Anterior cingulate cortex (tissue), 58 donors: Measurements from ENCODE around the gene CMSS1.
"Not testable (repeated sequence)": the region's sequence is repeated elsewhere in the genome, so short reads cannot be mapped to it uniquely, and the experiment has no call there.

ENCODE experiments used
- DNase-seq, 58 donors: peaks; one replicate each; lab custom pipeline; 2025; lab: John Stamatoyannopoulos, UW

Gene CMSS1

GRCh38 chr3:100096286-100096685, 278.6 kb downstream of the CMSS1 start:
- not testable (repeated sequence) for DNase-seq

DNA sequence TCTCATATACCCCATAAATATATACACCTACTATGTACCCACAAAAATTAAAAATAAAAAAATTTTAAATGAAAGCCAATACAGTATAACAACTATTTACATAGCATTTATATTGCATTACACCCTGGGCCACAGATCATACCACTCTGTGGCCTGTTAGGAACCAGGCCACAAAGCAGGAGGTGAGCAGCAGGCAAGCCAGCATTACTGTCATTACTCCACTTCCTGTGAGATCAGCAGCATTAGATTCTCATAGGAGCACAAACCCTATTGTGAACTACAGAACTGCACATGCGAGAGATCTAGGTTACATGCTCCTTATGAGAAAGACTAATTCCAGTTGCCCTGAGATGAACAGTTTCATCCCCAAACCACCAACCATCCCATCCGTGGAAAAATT, 279.2 kb downstream of the CMSS1 start:
- DNase-seq = no peak

DNA sequence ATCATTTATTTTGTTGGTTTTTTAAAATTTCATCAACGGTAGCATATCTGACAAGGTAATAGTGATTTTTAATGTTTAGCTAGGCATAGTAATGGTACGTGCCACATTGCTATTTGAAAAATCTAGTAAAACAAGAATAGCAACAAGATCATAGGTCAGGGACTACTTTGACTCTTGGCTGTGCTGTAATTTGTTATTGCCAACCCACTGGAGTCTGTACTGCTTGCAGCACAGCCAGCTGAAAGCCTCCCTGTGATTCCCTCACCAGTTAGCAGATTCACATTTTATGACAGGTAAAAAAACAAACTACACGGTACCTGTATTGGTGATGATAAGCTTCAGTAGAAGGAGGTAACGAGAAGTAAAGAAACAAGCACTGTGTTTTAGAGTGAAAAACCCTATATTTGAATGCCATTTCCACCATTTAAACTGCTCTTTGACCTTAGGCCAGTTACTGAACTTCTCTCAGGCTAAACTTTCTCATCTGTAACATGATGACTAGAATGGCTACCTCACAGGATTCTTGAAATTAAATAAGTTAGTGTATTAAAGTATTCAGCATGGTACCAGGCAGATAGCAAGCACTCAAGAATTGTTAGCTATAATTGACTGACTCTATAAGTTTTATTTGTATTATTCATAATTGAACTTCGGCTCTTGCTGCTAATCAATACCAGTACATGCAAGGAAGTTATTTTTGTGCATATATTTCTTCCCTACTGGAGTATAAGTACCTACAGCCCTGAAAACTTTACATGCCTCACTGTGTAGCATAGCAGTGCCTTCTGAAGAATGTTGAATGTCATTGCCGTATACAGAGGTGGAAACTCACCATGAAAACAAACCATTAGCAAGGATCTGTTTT, 280.5 kb downstream of the CMSS1 start:
- no peak for DNase-seq

DNA sequence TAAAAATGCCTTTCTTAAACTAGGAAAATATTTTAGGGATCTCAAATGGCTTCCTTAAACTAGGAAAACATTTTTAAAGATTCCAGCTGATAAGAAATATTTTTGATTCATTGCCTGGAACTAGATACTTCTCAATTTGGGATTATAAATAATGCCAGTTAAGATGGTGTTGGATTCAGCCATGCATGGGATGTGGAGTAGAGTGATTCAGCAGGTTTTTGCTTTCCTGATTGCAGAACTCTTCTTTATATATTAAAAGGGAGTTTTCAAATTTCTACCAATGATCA, 281.1 kb downstream of the CMSS1 start:
- DNase-seq = no peak

- no peak for DNase-seq
These were observed 282.0 kb downstream of the CMSS1 start for GRCh38 chr3:100099621-100100020.

- DNase-seq = no peak
These were observed 282.8 kb downstream of the CMSS1 start for GRCh38 chr3:100100425-100100824.

DNA sequence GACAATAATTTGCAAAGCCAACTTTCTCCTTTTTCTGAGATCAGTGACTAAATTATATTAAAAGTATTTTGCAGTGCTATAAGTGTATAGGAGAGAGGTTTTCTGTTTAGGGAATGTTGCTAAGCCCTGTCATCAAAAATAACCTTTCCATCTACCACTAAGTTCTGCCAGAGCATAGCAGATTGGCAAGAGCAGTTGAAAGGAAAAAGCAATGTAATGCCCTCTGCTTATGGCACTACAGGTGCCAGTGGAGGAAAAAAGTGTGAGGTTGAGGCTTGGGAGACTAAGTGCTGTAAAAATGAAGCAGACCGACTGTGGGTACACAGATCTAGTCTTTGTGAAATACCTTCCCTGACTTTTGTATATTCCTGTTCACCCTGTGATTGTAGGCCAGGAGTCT, 285.1 kb downstream of the CMSS1 start:
- DNase-seq = no peak

GRCh38 chr3:100103558-100104441, 286.1 kb downstream of the CMSS1 start:
- DNase-seq = no peak

- no peak for DNase-seq
These were observed 286.8 kb downstream of the CMSS1 start for GRCh38 chr3:100104442-100104798.

GRCh38 chr3:100104817-100105413, 287.3 kb downstream of the CMSS1 start:
- no peak for DNase-seq

DNA sequence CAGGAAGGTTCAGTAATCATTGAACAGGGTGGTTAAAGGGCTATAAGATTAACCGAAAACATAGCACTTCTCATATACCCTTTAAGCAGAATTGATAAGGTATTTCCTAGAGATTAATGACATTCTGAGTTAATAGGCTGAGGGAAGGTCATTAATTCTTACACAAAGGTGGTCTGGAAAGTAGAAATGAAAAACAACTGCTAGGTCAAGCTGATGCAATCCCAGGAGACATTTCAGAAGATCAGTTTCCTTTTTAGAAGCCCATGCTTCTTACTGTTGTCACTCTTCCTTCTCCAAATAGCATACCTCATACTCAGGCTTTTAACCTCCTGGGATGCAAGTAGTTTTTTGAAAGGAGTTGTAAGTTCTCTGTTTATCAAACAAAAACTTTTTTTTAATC, 287.8 kb downstream of the CMSS1 start:
- DNase-seq = no peak

DNA sequence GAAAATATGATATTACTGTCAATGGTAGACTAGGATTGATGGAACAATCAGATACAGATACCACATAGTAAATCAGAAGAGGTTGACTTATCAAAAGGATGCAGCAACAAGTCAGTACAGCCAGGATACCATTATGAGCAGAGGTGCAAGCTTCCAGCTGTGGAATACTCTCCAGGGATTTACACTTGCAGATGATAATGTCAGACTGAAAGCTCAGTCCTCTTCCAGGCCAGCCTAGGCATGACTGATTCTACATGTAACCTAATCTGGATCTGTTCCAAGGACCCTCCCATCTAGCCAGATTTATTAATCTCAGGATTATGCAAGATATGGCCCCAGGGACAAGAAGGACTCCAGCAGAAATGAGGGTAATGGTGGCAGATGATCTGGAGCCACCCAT, 288.4 kb downstream of the CMSS1 start:
- DNase-seq = no peak

DNA sequence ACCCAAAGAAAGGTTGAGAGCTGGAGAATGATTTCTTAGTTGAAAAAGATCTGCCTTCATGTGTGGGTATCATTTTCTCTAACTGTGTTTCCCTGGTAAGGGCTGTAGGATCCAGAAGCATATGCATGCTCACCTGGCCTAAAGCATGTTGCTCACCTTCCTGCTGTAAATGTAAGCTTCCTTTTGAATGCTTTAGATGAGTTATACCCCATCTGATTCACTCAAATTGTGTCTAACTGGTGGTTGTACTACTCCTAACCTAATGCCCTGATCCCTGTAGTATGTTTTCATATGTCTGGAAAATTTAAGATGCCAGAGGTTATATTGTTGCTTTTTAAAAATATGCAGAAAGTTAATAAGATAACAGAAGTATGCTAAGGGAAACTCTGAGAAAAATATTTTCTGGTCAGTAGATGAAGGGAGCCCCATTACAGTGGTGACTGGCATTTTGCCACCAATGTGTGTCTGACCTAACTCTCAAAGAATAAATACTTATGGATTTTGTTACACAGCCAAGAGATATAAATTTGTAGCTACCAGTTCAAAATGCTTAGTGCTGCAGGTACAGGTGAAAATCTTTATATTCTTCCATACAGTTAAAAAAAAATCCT, 289.0 kb downstream of the CMSS1 start:
- DNase-seq = no peak

DNA sequence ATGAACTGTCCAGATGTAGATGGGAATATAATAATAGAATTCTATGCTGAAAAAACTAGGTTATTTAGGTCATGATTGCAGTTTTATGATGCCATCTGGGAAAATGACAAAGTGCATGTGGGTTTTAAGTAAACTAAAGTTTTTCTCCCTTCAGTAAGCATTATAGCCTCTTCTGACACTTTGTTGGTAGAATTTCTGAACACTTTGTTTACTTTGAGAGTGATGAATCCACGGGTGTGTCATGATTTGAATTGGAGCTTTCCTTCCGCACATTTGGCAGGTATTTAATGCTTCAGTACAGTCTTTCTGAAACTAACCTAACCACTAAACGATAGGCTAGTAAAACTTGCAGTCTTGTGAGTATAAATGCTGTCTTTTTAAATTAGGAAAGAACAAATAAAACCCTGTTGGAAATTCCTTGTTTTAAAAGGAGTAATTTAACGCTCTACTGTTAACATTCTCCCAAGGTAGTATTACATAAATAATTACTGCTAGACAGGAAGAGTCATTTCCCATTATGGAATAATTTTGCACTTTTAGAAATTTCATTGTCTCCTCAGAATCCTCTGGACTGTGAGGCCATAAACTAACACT, 289.7 kb downstream of the CMSS1 start:
- DNase-seq = no peak

GRCh38 chr3:100108464-100109079, 290.9 kb downstream of the CMSS1 start:
- DNase-seq = no peak

DNA sequence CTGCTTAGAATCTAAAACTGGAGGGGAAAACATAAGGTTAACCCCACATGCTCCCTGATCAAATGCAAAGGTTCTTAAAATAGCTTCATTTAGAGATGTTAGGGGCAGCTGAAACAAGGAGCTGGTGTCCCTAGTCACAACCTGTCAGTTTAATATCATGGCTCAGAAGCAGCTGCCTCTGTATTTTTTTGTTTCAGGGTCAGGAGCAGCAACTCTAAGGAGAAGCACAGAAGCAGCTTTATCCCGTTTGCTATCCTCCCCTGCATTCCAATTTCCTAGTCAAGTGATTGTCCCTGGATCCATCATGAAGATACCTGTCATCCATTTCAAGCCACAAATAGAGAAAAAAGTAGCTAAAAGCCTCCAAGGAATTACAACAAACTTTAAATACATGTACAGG, 292.5 kb downstream of the CMSS1 start:
- no peak for DNase-seq

- DNase-seq = no peak
These were observed 294.1 kb downstream of the CMSS1 start for GRCh38 chr3:100111728-100112127.

DNA sequence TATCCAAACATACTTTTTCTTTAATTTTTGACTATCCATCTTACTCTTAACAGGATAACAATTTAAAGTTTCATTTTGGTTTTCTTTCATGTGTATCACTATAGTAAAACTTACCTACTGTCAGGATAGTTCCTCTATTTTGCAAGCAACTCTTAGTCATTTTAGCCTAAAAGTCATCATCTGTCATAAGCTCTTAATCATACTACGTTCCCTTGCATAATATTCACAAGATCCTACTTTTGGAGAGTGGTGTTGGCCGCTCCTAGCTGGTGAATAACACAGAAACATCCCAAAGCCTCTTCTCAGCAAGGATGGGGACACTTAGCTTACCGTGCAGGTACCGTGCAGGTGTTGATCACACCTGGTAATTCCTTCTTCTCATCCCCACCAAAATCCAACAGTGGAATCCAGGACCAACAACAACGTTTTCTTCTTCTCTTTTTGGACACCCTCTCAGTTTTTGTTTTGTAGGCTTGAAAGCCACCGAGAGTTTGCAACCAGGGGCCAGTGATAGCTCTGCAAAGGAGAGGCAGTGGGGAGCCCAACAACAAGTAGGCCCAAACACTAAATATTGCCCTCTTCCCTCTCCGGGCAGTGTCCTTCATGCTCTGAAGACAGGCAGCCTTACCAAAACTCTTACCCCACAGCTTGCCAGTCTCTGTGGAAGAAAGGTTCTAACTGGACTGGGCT, 296.2 kb downstream of the CMSS1 start:
- DNase-seq = no peak

DNA sequence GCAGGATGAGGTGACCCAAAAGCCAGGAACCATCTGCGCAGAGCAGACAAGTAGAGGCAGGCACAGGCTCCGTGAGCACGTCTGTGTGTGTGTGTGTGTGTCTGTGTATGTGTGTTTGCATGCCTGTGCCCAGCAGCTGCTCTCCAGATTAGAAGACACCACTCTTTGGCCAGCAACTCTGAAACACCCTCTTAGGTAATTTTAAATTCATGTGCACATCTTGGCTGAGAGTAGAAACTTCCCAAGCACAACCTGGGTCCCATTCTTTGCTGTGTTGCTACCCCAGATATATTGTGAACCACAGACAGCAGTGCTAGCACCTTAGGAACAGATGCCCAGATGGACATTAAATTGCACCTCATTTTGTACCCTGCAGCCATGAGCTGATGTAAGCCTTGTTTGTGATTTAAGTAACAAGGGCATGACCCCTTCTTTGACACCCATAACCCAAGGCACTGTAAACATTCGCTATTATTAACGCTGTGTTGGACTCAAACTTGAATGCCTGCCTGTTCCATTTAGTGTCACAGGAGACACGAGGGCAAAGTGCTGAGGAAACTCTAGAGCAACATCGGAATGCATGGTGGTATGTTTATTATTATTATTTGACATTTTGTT, 296.9 kb downstream of the CMSS1 start, which contains the start of gene FILIP1L:
Gene FILIP1L, minus strand, starts transcription at position 89 of the 618 bp plus-strand sequence.
- no peak for DNase-seq
